Kidney (tissue), 14 donors: ENCODE results near the gene TMEM233. TPM values are rescaled to one million over a fixed set of nuclear protein-coding genes. Genes with fewer than 3 reads are reported as not detected.
A peak's percentile ranks its signal among the peaks of the same experiment; 100 is the strongest.

Experiments
- DNase-seq, 5 donors: peaks; one replicate each; pipeline ENCODE4 v3.0.0-alpha.2; 2013 to 2020
- FAIRE-seq: peaks from 2 replicates; lab custom pipeline; 2012; peaks lifted over from hg19 to GRCh38; lab: Jason Lieb, UNC
- H3K27ac ChIP-seq, 2 donors: one replicate each; pipeline ENCODE4 v1.7.0; 2013; ENCODE audit warnings: low read depth in 2 of 2, low read length in 2 of 2, inconsistent platforms in 1 of 2
- H3K27me3 ChIP-seq: one replicate; pipeline ENCODE4 v1.7.1; 2013; ENCODE audit warnings: low read length, inconsistent platforms; ENCODE audit not compliant: control insufficient read depth, insufficient read depth
- H3K36me3 ChIP-seq, 3 donors: one replicate each; pipeline versions ENCODE4 v1.7.0 to v1.7.1; 2013; ENCODE audit warnings: low read length in 3 of 3, control low read depth in 1 of 3, inconsistent platforms in 1 of 3; ENCODE audit not compliant: insufficient read depth in 3 of 3, control insufficient read depth in 2 of 3
- H3K4me1 ChIP-seq, 3 donors: one replicate each; pipeline versions ENCODE4 v1.7.0 to v1.7.1; 2013; ENCODE audit warnings: low read length in 3 of 3, inconsistent platforms in 1 of 3, low read depth in 1 of 3; ENCODE audit not compliant: control insufficient read depth in 2 of 3, insufficient read depth in 2 of 3
- H3K4me3 ChIP-seq, 3 donors: one replicate each; pipeline versions ENCODE4 v1.7.0 to v1.8.1; 2013; ENCODE audit warnings: low read length in 3 of 3, control low read depth in 1 of 3, inconsistent platforms in 1 of 3
- H3K9ac ChIP-seq, 3 donors: one replicate each; pipeline versions ENCODE4 v1.7.0 to v1.7.1; 2013; ENCODE audit warnings: low read length in 3 of 3, control low read depth in 1 of 3, inconsistent platforms in 1 of 3
- H3K9me3 ChIP-seq, 3 donors: one replicate each; pipeline versions ENCODE4 v1.7.0 to v1.7.1; 2013; ENCODE audit warnings: low read length in 3 of 3, control low read depth in 1 of 3, inconsistent platforms in 1 of 3; ENCODE audit not compliant: control insufficient read depth in 2 of 3, insufficient read depth in 1 of 3
- intact Hi-C: fragments of 100-400 bp; cut with DNase I; formaldehyde crosslinking; loops from one replicate; pipeline ENCODE4 v1.11.1; 2022
- polyA plus RNA-seq: library from polyadenylated mRNA; stranded (reverse); fragments of 350-450 nt; fragmentation: Illumina TruSeq; extraction: RNeasy Lipid Tissue Mini Kit (QIAGEN cat#74804); gene quantifications from one replicate; pipeline ENCODE4 v1.2.3, GENCODE V29; 2014; ENCODE audit warnings: low read depth, low replicate concordance; ENCODE audit not compliant: insufficient read depth
- total RNA-seq: library from RNA; stranded (reverse); fragmentation: NEBNext Ultra II Directional; extraction: Animal tissue kit (Norgen Biotek cat#: 25700); gene quantifications from one replicate; pipeline ENCODE4 v1.2.1, GENCODE V29; 2021
- TF ChIP-seq, protein P1 (sequence below): IDR thresholded peaks from 3 replicates; pipeline ENCODE4 v1.5.1; 2012; ENCODE audit warnings: mild to moderate bottlenecking, moderate library complexity, borderline replicate concordance; ENCODE audit not compliant: insufficient read depth; ENCODE audit errors: extremely low read depth
- donor health status: control.
- donor health status: control.
- donor health status: control.
- donor health status: control.
- donor health status: control.
- donor health status: DM: yes; HTN: yes; CAD: no.
- donor health status: Normal renal cell carcinoma (clear cell type).

The TMEM233 gene
- total and polyA plus RNA-seq, 2 donors from 2014 or later: 1.2 to 1.4 TPM

GRCh38 chr12:119665164-119665929, 71.8 kb downstream of the TMEM233 start:
- no peak overlapping the region for H3K27ac ChIP-seq
- intact Hi-C loops: no loop called here
- H3K4me3 ChIP-seq: no peak overlapping the region
- TF ChIP-seq, protein P1, sequence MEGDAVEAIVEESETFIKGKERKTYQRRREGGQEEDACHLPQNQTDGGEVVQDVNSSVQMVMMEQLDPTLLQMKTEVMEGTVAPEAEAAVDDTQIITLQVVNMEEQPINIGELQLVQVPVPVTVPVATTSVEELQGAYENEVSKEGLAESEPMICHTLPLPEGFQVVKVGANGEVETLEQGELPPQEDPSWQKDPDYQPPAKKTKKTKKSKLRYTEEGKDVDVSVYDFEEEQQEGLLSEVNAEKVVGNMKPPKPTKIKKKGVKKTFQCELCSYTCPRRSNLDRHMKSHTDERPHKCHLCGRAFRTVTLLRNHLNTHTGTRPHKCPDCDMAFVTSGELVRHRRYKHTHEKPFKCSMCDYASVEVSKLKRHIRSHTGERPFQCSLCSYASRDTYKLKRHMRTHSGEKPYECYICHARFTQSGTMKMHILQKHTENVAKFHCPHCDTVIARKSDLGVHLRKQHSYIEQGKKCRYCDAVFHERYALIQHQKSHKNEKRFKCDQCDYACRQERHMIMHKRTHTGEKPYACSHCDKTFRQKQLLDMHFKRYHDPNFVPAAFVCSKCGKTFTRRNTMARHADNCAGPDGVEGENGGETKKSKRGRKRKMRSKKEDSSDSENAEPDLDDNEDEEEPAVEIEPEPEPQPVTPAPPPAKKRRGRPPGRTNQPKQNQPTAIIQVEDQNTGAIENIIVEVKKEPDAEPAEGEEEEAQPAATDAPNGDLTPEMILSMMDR: no peak
- DNase-seq: no peak
- H3K27me3 ChIP-seq: no peaks in the 10 kb centered on the region
- H3K9me3 ChIP-seq: no peaks in the 10 kb centered on the region
- FAIRE-seq: no peak
- H3K9ac ChIP-seq: no peak overlapping the region
- peaks cover 0 to 13% (median 2%) of the 10 kb centered on the region in 3 donors for H3K4me1 ChIP-seq
- no peaks in the 10 kb centered on the region for H3K36me3 ChIP-seq

- Histone ChIP-seq H3K9me3 (no peaks in the 10 kb centered on the region), H3K9ac (peak overlapping the region in 1 of 3 donors; percentile 66), H3K27me3 (no peaks in the 10 kb centered on the region), H3K36me3 (peaks cover 0 to 6% (median under 1%) of the 10 kb centered on the region in 3 donors), H3K4me3 (no peak overlapping the region), H3K27ac (no peak overlapping the region), H3K4me1 (peaks cover 0 to 23% (median 4%) of the 10 kb centered on the region in 3 donors)
- DNase-seq (no peak), FAIRE-seq (no peak)
- TF ChIP-seq, protein P1: no peak
- intact Hi-C loops: no loop called here
Observed at GRCh38 chr12:119666226-119666795, 72.7 kb downstream of the TMEM233 start.

DNA sequence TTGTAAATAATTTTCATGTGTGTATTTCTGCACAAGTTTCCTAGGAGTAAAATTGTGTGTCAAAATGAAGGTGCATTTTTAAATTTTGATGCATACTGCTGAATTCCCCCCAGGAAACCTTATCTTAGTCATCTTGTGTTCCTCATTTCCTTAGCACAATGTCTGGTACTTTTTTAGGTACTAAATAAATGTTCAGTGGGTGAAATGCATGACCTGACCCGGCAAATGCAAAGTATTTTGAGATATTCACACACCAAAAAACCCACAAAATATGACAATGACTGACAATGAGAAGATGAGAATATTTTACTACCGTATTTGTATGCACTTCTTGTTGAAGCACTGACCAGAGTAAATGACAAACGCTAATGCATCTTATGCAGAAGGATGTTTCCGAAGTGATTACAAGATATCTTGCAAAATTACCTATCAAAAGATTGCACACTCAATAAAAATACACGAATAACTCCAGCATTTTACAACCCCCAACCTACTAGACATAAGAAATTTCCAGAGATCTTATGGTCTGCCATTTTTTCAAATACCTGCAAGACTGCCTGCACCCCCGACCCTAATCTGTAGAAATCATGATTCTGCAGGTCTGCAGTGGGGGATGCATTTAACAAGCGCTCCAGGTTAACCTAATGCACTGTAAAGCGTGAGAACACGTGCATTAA, 73.5 kb downstream of the TMEM233 start:
- Histone ChIP-seq H3K4me1 (peaks cover 0 to 30% (median 4%) of the 10 kb centered on the region in 3 donors), H3K27ac (peak overlapping the region in 1 of 2 donors; percentile 97)

More for the DNA sequence above, 73.5 kb downstream of the TMEM233 start:
- FAIRE-seq: no peak
- TF ChIP-seq, protein P1: no peak
- Histone ChIP-seq H3K36me3 (peaks cover 2 to 13% (median 4%) of the 10 kb centered on the region in 3 donors), H3K4me3 (peak overlapping the region; percentile 71 to 87 (median 72)), H3K9ac (peak overlapping the region; percentile 30 to 66 (median 51)), H3K27me3 (no peaks in the 10 kb centered on the region), H3K9me3 (no peaks in the 10 kb centered on the region)
- no peak for DNase-seq
- intact Hi-C loops: no loop called here
